NCI-H526 (cell line): ENCODE measurements around the gene FBXO44.
"Not testable (repeated sequence)": the region's sequence is repeated elsewhere in the genome, so short reads cannot be mapped to it uniquely, and the experiment has no call there.

Experiments
- DNase-seq, 2 experiments: peaks; one replicate each; lab custom pipeline; 2025; lab: John Stamatoyannopoulos, UW

FBXO44 gene

DNA sequence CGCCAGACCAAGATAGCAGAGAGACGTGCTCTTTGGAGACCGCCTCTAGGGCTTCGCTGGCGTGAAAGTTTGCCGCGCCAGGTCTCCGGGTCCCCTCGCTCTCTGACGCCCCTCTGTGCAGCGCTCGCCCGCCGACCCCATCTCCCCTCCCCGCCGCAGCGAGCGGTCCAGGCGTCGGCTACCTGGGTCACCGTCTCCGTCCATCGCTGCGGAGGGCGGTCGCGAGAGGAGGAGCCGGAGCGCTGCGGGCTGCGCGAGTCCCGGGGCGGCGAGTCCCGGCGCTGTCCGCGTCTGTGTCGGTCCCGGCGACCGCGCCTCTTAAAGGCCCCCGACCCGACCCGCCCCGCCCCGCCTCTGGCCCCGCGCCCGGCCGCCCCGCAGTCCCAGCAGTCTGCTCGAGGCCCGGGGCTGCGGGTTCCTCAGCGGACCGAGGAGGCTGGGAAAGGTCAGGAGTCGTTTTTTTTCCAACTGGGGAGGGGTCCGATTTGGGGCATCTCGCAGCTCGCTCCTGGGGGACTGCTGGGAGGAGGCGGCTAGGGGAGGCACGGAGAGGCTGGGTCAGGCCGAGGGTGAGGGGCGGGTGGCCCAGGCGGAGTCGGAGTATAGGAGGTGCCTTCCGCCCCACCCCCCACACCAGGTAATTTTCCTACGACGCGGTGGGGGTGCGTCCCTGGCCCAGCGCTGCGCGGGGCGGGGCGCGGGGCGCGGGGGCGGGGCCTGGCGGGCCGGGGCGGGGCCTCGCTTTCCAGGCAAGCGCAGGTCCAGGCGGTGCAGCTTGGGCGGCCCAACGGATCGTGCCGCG, at the start of gene FBXO44, which contains the start of gene FBXO2:
FBXO44 (plus strand) TSS at position 741 of the 802 bp plus-strand sequence. CDS start 959 bp downstream, outside the sequence.
FBXO2 (minus strand) TSS at position 293 of the 802 bp plus-strand sequence; CDS start at position 204, 89 bp downstream.
- DNase-seq, result peak in 1 of 2 experiments; percentile 61

DNA sequence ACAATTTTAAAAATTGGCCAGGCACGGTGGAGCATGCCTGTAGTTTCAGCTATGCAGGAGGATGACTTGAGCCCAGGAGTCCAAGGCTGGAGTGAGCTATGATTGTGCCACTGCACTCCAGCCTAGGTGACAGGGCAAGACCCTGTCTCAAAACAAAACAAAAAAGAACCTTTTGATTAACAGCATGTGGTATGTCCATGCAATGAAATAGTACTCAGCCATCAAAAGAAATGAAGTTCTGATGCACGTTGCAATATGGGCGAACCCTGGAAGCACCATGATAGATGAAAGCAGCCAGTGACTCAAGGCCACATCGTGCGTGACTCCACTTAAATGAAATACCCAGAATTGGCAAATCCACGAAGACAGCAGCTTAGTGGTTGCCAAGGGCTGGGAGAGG, 47.9 kb upstream of the FBXO44 start:
- no peak for DNase-seq

DNA sequence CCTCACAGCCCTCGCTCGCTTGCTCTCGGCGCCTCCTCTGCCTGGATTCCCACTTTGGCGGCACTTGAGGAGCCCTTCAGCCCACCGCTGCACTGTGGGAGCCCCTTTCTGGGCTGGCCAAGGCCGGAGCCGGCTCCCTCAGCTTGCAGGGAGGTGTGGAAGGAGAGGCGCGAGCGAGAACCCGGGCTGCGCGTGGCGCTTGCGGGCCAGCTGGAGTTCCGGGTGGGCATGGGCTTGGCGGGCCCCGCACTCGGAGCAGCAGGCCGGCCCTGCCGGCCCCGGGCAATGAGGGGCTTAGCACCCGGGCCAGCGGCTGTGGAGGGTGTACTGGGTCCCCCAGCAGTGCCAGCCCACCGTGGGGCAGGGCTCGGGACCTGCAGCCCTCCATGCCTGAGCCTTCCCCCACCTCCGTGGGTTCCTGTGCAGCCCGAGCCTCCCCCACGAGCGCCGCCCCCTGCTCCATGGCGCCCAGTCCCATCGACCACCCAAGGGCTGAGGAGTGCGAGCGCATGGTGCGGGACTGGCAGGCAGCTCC, 46.0 kb upstream of the FBXO44 start:
- not testable (repeated sequence) for DNase-seq

DNA sequence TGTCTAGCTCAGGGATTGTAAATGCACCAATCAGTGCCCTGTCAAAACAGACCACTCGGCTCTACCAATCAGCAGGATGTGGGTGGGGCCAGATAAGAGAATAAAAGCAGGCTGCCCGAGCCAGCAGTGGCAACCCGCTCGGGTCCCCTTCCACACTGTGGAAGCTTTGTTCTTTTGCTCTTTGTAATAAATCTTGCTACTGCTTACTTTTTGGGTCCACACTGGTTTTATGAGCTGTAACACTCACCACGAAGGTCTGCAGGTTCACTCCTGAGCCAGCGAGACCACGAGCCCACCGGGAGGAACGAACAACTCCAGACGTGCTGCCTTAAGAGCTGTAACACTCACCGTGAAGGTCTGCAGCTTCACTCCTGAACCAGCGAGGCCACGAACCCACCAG, 45.3 kb upstream of the FBXO44 start:
- DNase-seq, result not testable (repeated sequence)

DNA sequence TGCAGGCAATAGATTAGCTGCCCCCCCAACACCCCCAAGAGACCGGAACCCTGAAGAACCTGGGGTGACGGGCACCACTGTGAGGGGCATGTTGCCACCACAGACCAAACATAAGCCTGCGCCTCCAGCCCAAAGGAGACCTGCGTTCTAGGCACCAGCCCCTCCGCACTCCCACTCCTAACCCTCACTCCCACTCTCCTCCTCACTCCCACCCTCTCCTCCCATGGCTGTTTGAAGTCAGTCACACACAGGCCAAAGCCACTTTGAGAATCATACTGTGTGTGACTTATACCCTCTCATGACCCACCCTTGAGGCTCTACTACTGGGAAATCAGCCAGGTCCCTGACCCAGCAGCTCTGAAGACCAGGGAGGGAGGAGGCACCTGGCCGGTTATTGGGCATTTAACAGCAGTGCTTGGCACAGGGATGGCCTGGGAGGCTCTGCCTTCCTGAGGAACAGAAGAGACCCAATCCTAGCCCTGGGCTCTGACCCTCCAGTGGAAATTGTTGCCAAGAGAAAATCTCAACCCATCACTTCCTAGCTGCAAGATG, 44.0 kb upstream of the FBXO44 start:
- no peak for DNase-seq

DNA sequence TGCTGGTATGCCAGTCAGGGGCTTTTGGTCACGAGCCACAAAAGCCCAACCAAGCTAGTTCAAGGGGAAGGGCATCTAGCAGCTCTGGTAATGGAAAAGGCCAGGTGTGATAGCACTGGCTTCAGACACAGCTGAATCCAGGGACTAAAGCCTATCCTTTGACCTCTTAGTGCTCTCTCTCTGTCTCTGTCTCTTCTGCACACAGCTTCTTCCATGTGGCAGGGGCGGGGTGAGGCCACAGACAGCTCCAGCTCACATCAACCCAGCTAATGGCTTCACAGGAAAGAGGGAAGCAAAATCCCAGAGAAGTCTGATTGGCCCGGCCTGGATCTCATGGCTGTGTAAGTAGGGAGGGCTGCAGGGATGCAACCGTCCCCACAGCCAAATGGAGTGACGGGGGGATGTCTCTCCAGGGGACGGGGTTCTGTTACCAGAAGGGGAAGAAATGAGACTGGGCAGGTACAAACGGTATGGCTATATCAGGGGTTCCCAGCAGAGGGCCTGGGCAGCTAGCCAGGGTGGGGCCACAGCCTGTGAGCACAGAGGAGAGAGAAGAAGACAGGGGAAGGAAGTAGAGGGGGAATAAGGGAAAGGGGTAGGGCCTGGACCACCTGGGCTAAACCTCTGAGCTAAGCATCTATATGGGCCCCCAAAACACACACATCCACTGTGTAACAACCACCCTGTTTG, 42.9 kb upstream of the FBXO44 start:
- no peak for DNase-seq

DNA sequence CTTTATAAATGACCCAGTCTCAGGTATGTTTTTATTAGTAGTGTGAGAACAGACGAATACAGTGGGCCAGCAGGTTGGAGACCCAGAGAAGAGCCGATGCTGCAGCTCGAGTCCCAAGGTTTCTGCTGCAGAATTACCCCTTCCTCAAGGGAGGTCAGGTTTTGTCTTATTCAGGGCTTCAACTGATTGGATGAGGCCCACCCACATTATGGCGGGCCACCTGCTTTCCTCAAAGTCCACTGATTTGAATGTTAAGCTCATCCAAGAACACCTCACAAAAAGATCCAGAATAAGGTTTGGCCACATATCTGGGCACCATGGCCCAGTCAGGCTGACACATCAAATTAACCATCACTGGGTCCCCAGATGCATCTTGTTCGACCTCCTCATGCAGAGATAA, 41.3 kb upstream of the FBXO44 start:
- DNase-seq, result no peak

DNA sequence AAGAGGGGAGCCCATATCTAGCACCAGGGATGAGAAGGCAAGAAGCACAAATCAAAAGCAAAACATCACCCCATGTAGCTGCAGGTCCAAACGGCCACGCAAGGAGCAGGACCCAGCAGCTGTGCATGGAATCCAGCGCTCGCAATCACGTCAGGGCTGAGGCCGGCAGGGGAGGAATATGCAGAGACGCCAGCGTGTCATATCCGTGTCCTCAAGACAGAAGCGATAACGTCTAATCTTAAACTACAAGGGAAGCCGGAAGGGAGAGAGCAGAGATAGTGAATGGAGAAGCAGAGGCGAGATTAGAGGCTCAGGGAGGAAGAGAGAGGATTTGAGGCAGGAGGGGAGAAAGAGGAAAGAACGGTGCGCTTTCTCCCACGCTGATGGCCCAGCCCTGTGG, 39.6 kb upstream of the FBXO44 start:
- no peak for DNase-seq

DNA sequence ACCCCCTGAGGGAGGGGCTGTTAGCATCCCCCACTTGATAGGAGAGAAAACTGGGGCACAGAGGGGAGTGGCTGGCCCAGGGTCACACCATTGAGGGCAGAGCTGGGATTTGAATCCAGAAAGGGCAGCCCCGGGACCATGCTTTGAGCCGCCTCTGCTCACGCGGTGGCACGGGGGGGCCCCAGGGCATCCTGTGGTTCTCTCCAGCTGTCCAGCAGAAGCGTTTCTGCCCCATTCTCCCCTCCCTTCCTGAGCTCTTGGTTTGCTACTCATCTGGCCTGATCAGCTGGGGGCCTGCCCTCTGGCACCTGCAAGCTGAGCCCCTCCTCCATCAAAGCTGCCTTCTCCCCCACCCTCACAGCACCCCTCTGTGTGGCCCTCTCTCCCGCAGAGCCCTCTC, 37.9 kb upstream of the FBXO44 start:
- DNase-seq, result no peak

DNA sequence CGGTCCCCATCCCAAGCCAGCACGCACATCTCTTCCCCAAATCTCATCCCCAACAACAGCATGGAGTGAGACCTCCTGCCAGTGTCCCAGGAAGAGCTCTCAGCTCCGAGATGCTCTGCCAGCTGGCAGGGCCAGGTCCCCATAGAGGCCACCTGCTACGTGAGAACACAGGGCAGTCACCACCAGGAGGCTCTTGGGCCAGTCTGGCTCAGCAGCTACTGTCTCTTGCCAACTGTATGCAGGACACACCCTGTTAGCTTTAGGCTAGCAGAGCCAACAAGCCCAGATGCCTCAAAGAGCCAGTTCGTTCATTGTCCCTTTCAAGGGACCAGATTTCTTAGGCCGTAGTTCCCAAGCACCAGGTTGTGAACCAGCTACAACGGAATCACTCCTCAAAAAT, 37.4 kb upstream of the FBXO44 start:
- DNase-seq, result peak in 1 of 2 experiments; percentile 38

DNA sequence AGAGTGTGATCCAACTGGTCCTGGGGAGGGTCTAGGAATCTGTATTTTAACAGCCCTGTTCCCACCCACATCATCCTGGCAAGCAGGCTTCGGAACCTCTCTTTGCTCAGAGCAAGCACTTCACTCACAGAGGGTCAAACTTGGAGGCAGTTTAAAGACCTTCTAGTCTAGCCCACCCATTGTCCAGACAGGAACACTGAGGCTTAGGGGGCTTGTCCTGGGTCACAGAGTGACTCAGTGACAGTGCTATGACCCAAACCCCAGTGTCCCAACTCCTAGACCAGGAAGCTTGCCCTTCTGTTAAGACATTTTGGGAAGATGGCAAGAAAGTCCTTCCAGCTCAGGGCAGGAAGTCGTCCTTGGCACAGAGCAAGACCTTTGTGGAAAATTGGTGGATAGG, 36.9 kb upstream of the FBXO44 start:
- no peak for DNase-seq

DNA sequence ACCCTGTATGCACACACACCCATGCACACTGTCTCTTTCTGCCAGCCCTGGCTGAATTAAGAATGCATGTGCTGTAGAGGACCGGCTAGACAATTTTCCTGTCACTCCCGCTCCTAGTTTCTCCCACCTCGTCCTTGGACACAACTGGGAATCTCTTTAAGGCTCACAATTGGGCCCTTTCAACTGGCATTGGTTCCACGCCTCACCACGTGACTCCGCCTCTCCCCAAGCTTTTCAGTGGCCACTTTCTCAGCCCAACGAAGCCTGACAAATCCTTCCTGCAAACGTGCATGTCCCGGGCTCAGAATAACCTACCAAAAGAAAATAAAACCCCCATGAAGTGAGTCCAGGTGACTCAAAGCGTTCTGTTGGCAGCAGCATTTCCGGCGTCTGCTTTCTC, 34.3 kb upstream of the FBXO44 start:
- DNase-seq, result no peak

DNA sequence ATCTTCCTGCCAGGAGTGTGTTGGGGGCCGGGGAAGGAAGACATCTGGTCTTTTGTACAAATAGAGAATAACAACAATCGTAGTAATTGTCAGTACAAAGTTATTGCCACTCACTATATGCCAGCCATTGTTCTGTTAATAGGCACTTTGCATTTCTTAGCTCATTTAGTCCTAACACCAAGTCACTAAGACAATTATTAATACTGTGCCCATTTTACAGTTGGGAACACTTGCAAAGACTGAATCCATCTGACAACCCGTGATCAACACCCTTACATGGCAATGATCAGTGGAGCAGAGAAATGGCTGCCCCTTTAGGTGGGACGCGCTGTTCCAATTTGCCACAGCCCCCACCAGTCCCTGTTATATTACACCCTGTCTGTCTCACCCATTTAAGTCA, 33.8 kb upstream of the FBXO44 start:
- DNase-seq, result no peak

GRCh38 chr1:11622398-11622797, 32.3 kb upstream of the FBXO44 start:
- no peak for DNase-seq

GRCh38 chr1:11623702-11624101, 31.0 kb upstream of the FBXO44 start:
- DNase-seq, result no peak

- no peak for DNase-seq
These were observed 28.1 kb upstream of the FBXO44 start for GRCh38 chr1:11626551-11626950.

- DNase-seq, result no peak
These were observed 25.9 kb upstream of the FBXO44 start for GRCh38 chr1:11628767-11629166.

DNA sequence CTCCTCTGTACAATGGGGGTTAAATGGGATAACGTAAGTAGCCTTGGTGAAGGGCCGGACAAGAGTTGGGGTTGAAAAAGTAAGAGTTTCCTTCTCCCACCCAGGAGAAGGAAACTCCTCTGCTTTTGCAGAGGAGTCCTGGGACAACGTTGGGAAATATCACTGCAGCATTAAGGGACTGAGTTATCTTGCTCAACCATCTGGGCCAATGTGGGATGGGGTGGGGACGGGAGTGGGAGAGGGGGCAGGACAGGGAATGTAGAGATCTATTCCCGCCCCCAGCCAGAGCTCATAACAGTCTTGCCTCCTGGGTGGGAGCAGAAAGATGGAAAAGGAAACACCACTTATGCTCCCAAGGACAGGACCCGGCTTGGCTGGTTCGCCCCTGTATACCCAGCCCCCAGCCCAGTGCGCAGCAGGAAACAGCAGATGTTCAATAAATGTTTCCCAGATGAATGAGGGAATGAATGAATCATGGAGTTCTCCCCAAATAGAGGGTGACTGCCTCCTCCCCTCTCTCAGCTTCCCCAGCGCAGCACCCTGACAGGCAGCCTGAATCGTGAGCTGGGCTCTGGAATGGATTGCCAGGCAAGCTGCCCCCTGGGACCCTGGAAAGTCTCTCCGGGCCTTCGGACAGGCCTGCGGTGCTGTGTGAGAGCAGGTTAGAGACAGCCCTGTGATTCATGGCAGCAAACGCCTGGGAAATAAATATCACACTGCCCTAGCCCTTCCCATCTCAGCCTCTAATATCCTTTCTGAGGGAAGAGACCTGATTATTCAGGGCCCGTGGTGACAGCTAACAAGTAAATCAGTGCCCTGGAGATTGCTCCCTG, 25.3 kb upstream of the FBXO44 start:
- DNase-seq, result no peak

DNA sequence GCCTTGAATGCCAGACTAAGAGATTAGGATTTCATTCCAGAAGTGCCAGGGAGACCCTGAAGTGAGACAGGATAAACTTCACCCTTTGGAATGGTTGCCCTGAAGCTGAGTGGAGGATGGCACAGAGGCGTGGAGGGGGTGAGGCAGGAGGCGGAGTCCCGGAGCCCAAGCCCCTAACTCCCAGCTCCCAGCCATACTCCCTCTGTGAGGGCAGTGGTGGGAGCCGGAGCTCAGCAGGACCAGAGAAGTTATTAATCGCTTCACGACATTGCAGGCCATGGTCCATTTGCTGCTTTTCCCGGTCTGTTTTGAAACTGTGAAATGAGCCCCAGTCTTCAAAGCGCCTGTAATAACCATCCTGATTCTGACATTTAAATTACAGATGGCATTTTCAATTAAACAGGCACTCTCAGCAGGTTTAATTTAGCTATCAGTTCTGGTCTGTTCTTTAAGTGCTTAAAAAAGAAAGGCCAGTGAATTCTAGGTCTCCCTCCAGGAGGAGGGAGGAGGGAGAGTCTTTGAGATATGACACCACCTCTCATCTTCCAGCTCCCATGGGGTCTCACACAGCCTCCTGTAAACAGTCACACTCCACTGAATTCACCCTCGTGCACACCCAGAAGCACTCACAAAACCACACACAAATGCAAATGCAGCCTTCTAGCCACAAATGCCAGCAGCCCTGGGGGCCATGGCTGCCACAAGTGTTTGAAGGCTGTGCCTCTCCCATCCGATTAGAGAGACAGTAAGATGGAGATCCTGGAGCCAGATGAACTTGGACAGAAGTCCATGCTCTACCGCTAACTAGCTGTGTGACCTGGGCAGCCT, 20.1 kb upstream of the FBXO44 start:
- DNase-seq, result peak; percentile 75 to 82

- no peak for DNase-seq
These were observed 16.6 kb upstream of the FBXO44 start for GRCh38 chr1:11638121-11638520.

- DNase-seq, result no peak
These were observed 15.3 kb upstream of the FBXO44 start for GRCh38 chr1:11639372-11639771.
